GM12872 (cell line): ENCODE data around the gene CMTM1.

Source experiments
- TF ChIP-seq, protein P1 (sequence below): IDR thresholded peaks from 3 replicates; pipeline ENCODE4 v1.5.1; 2011; ENCODE audit warnings: low read depth, mild to moderate bottlenecking, low read length, moderate library complexity; ENCODE audit not compliant: insufficient read depth

Gene CMTM1

DNA sequence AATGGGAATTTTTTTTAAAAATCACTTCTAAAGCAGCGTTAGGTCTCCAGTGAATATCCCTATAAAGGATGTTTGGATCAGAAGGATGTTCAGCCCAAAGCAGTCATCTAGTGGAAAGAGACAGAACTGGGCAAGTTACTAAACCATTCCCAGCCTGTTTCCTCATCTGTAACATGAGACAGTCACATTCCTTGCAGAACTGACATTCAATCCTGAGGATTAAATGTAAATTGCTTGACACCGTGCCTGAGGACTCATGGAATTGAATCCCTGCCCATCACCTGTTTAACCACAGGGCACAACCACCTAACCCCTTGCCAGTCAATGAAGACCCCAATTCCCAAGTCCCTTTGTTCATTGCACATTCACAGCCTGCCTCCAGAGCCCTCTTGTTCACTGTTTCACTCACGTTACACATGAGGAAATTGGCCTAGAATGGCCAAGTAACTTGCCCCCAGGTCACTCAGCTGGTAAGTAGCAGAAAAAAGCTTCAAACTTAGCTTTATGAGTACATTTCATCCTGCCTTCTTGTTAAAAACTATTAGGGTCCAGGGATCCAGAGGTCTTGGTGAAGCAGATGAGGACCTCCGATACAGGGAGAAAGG, 14.5 kb downstream of the CMTM1 start:
- TF ChIP-seq, protein P1, sequence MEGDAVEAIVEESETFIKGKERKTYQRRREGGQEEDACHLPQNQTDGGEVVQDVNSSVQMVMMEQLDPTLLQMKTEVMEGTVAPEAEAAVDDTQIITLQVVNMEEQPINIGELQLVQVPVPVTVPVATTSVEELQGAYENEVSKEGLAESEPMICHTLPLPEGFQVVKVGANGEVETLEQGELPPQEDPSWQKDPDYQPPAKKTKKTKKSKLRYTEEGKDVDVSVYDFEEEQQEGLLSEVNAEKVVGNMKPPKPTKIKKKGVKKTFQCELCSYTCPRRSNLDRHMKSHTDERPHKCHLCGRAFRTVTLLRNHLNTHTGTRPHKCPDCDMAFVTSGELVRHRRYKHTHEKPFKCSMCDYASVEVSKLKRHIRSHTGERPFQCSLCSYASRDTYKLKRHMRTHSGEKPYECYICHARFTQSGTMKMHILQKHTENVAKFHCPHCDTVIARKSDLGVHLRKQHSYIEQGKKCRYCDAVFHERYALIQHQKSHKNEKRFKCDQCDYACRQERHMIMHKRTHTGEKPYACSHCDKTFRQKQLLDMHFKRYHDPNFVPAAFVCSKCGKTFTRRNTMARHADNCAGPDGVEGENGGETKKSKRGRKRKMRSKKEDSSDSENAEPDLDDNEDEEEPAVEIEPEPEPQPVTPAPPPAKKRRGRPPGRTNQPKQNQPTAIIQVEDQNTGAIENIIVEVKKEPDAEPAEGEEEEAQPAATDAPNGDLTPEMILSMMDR = no peak

- TF ChIP-seq, protein P1 = no peak
These were observed 15.2 kb downstream of the CMTM1 start for GRCh38 chr16:66581246-66581952.

DNA sequence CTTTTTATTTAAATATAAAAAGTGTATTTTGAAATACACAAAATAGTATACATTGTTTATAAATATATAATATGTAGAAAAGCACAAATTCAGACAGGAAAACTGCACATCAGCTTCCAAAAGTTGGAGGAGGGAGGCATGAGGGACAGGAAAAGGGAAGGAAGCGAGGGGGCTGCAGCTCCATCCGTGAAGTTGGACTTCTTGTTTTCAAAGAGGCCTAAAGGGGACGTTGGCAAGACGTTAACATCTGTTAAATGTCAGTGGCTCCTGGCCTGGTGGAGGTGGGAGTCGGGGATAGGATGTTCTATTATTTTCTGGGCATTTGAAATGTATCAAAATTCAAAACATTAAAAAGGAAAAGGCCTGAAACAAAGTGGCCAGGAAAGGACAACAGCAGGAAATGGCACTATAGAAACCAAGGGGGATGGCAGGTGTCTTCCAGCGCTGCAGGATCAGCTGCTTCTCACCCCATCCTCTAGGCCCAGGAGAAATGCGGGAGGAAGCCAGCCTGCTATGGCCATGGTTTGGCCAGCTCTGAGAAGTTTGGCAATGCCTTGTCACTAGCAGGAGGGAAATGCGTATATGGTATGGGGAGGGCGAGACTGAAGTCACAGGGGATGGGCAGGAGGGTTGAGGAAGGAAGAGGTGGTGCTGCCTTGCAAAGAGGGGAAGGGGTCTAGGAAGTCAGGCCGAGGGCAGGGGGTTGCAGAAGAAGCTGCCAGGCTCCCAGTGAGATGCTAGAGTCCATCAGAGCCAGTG, 19.4 kb downstream of the CMTM1 start:
- TF ChIP-seq, protein P1 = no peak

DNA sequence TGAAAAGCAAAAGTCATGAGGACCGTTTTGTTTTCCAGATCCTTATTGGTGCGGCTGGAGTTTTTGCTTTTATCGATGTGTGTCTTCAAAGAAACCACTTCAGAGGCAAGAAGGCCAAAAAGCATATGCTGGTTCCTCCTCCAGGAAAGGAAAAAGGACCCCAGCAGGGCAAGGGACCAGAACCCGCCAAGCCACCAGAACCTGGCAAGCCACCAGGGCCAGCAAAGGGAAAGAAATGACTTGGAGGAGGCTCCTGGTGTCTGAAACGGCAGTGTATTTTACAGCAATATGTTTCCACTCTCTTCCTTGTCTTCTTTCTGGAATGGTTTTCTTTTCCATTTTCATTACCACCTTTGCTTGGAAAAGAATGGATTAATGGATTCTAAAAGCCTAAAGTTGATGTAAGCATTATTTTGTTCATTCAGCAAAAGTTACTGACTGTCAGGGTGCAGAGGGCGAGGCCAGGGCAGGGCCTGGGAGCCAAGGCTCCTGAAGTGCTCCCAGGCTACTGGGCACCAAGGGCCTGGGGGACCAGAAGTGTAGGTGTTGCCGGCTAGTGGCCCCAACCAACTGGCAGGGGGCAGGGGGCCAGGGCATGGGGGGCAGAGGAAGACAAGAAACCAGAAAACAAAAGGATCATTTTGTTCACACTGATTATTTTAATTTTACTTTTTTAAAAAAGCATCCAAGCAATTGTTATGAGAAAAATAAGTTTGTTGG, 21.8 kb downstream of the CMTM1 start:
- TF ChIP-seq, protein P1 = no peak

DNA sequence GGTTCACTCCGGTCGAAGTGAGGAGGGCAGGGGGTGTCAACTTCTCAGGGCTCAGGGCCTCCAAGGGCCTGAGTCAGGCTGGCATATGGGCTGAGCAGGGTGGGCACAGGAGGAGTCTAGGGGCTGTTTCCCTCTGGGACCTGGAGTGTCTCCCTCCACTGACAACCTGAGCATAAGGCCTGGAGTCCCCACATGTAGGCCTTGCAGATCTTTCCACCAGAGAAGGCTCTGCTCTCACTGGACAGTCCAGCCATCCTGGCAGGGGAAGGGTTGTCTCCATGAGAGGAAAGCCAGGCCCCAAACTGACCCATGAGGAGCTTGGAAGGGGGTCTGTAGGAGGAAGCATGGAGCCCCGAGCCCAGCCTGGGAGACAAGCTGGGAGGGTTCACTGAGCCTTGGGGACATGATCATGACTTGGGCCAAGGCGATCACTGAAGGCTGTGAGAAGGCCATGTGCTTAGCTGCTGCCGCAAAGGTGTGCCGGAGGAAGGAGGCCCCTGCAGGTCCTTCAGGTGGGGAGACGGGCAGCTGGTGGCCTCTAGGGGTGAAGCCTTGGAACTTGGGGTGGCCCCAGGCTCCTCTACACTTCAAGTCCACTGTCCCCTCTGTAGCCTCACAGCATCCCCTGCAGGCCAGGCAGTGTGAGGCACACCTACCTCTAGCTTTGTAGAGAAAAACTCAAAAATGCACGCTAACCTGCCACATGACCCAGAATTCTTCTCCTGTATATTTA, 22.9 kb downstream of the CMTM1 start:
- TF ChIP-seq, protein P1 = peak; percentile 93

DNA sequence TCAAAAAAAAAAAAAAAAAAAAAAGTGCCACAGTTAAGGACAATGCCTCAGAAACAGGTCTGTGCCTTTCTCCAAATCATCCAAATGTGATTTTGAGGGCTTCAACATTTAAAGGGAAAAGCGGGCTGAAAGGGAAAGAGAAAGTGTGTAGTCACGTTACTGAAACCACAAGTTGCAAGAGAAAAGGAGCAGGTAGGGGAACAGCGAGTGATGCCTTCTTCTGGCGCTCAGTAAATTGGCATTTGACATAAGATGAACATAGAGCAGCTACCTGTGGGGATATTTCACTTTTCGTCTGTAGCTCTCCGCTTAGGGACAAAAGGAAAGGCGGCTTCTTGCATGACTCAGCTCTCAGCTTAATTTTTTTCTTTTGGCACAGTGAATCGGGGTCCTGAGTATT, 24.1 kb downstream of the CMTM1 start:
- TF ChIP-seq, protein P1 = no peak
